AG04450 (cell line): ENCODE data around the gene TPD52L3. TPM values are rescaled to one million over a fixed set of nuclear protein-coding genes. Genes with fewer than 3 reads are reported as not detected.

Experiments
- CTCF ChIA-PET: fragments of 300-600, 350-600 bp; formaldehyde crosslinking; extraction: SDS; loops from one replicate; lab custom pipeline; 2022; ENCODE audit warnings: antibody characterized with exemption, inconsistent platforms; lab: Charles Lee
- POLR2A ChIA-PET: fragments of 350-600 bp; formaldehyde crosslinking; extraction: SDS; loops from one replicate; lab custom pipeline; 2021; ENCODE audit warnings: antibody characterized with exemption, inconsistent platforms; lab: Yijun Ruan, JAX
- DNase-seq: peaks from one replicate; pipeline ENCODE4 v3.0.0-alpha.2; 2011; ENCODE audit warnings: low read depth, low spot score
- H3K27ac ChIP-seq: one replicate; pipeline ENCODE4 v1.5.1; 2012; ENCODE audit warnings: low read depth, low read length, control low read depth
- H3K27me3 ChIP-seq: one replicate; pipeline ENCODE4 v1.6.0; 2012; ENCODE audit warnings: low read length; ENCODE audit not compliant: control insufficient read depth, insufficient read depth
- H3K4me3 ChIP-seq: 2 replicates; pipeline ENCODE4 v1.5.1; 2011; ENCODE audit warnings: mild to moderate bottlenecking, low read depth, low read length, control low read depth
- H3K9me3 ChIP-seq: 2 replicates; pipeline ENCODE4 v1.5.1; 2012; ENCODE audit warnings: low read length; ENCODE audit not compliant: control insufficient read depth, insufficient read depth
- polyA minus RNA-seq: library from RNA; depleted of rRNA, polyadenylated mRNA; stranded (reverse); fragments of >200 nt; gene quantifications from 2 replicates; pipeline ENCODE4 v1.2.3, GENCODE V29; 2011; rRNA and poly(A)+ RNA removed
- polyA plus RNA-seq: library from polyadenylated mRNA; depleted of rRNA; stranded (reverse); fragments of >200 nt; gene quantifications from 2 replicates; pipeline ENCODE4 v1.2.3, GENCODE V29; 2011; rRNA removed
- TF ChIP-seq, protein P1 (sequence below): IDR thresholded peaks from 2 replicates; pipeline ENCODE4 v1.5.1; 2011; ENCODE audit warnings: low read depth, low read length, control low read depth, inconsistent platforms

TPD52L3 gene
- not detected in 2 replicates for polyA plus RNA-seq
- not detected in 2 replicates for polyA minus RNA-seq

DNA sequence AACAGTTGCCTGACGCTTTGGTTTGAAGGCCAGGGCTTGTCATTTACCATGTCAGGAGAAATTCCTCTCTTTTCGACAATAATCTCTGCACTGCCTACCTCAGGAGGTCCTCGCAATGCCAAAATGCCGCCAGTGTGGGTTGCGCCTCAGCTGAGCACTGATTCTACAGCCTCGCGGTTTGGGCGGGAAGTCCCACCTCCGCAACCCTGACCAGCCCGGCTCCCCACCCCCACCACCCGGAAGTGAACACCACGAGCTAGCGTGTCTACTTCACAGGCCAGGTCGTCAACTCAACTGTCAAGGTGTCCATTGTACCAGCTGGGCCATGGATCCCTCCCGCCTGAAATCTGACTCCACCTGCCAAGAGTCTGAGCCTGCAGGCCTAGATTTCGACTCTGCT is at the start of gene TPD52L3:
Gene TPD52L3, plus strand, starts transcription at position 273 of the 400 bp plus-strand sequence. CDS start 221 bp downstream, outside the sequence.
- TF ChIP-seq, protein P1, sequence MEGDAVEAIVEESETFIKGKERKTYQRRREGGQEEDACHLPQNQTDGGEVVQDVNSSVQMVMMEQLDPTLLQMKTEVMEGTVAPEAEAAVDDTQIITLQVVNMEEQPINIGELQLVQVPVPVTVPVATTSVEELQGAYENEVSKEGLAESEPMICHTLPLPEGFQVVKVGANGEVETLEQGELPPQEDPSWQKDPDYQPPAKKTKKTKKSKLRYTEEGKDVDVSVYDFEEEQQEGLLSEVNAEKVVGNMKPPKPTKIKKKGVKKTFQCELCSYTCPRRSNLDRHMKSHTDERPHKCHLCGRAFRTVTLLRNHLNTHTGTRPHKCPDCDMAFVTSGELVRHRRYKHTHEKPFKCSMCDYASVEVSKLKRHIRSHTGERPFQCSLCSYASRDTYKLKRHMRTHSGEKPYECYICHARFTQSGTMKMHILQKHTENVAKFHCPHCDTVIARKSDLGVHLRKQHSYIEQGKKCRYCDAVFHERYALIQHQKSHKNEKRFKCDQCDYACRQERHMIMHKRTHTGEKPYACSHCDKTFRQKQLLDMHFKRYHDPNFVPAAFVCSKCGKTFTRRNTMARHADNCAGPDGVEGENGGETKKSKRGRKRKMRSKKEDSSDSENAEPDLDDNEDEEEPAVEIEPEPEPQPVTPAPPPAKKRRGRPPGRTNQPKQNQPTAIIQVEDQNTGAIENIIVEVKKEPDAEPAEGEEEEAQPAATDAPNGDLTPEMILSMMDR, result no peak
- no peak for DNase-seq
- CTCF ChIA-PET, result no interaction called here
- Histone ChIP-seq H3K27ac (no peak within 1 kb of the TSS), H3K9me3 (peaks cover 2% of the 10 kb centered on the region; the same call in 1 of the 2 replicates), H3K4me3 (no peak within 1 kb of the TSS), H3K27me3 (peaks cover 2% of the 10 kb centered on the region)
- POLR2A ChIA-PET, result no interaction called here

DNA sequence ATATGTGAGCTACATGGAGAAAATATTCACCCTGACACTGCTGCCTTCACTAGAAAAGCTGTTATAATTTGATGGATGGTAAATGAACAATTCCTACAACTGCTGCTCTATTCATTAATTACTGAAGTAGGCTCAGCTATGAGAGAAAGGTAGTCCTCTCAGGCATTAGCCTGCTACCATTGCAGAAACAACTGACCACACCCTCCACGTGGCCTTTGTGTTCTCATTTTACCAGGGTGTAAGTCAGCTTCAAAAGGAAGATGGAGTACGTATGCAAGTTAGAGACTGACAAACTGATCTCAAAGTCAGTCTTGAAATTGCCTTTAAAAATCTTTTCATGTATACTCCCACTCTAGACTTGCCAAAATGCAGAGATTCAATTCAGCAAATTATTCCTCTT is 26.3 kb upstream of the TPD52L3 start:
- POLR2A ChIA-PET, result no interaction called here

DNA sequence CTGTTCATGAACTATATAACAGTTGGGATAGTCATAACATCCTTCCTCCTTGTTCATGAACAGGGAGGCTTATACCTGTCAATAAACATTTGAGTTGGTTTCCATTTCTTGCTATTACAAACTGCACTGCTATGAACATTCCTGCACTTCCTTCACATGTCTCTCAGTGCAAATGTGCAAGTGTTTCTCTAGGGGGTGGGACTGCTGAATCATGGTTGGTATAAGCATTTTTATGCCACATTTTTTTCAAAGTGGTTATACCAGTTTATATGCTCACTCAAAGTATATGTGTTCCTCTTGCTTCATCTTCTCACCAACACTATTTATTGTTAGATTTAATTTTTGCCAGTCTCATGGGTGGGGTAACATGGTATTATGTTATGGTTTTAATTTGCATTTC is 25.8 kb upstream of the TPD52L3 start:
- ChIA-PET CTCF (interaction anchor here (0.9 kb wide), 1 partner anchor 248 kb away, joined by 4 read pairs; no protein-coding TSS in a partner anchor), POLR2A (no interaction called here)
- DNase-seq, result no peak
- H3K9me3 ChIP-seq, result no peaks in the 10 kb centered on the region
- H3K27me3 ChIP-seq, result no peaks in the 10 kb centered on the region
- no peak overlapping the region for H3K27ac ChIP-seq
- no peak overlapping the region for H3K4me3 ChIP-seq
- TF ChIP-seq, protein P1, result no peak

More for the DNA sequence above, 26.3 kb upstream of the TPD52L3 start:
- no peak for DNase-seq
- TF ChIP-seq, protein P1, result no peak
- no peak overlapping the region for H3K27ac ChIP-seq
- no peak overlapping the region for H3K4me3 ChIP-seq
- no peaks in the 10 kb centered on the region for H3K9me3 ChIP-seq
- no peaks in the 10 kb centered on the region for H3K27me3 ChIP-seq
- CTCF ChIA-PET, result interaction anchor here (0.6 to 0.9 kb wide), 2 partner anchors 248 to 313 kb away, joined by 3 to 4 read pairs; no protein-coding TSS in a partner anchor

DNA sequence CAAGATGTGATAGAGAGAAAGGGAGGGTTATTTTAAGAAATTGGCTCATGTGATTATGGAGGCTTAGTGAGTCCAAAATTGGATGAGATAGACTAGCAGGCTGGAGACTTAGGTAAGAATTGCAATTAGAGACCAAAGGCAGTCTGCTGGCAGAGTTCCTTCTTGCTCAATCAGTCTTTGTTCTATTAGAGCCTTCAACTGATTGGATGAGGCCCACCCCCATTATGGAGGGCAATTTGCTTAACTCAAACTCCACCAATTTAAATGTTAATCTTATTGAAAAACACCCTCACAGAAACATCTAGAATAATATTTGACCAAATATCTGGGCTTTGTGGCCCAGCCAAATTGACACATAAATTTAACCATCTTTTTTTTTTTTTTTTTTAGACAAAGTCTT is 23.9 kb upstream of the TPD52L3 start:
- TF ChIP-seq, protein P1, result no peak
- H3K27ac ChIP-seq, result no peak overlapping the region
- POLR2A ChIA-PET, result no interaction called here
- H3K4me3 ChIP-seq, result no peak overlapping the region
- H3K9me3 ChIP-seq, result no peaks in the 10 kb centered on the region
- CTCF ChIA-PET, result interaction anchor here (1.0 to 3.8 kb wide), 3 partner anchors 108 to 250 kb away, joined by 8 to 142 read pairs (median 67); no protein-coding TSS in a partner anchor
- H3K27me3 ChIP-seq, result no peaks in the 10 kb centered on the region
- no peak for DNase-seq

DNA sequence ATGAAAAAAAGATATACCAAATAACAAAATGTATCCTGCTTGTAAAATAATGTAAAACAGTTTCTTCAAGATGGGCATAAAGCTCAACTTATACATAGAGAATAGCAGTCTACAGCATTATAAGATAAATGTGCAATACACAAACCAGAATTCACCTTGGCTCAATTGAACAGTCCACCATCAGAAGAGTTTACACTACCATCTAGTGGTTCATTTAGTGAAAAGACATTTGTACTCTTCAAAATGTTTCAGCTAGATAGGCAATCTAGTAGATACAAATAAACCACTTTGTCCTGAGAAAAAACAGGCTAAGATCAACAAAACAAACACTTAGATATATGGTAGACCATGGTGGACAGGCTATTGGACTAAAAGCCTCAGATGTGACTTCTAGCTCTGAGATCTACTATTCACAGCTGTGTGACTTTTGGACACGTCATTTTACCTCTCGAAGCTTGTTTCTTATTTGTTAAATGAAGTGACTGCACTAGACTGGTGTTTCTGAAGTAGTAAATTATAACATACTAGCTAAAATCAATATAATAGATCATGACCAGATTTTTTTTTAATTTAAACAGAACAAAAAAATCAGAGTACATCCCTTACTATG is 22.1 kb upstream of the TPD52L3 start:
- POLR2A ChIA-PET, result interaction anchor here (0.6 kb wide), 1 partner anchor 13 kb away, joined by 4 read pairs; no protein-coding TSS in a partner anchor
- TF ChIP-seq, protein P1, result peak; percentile 61
- CTCF ChIA-PET, result interaction anchor here (0.5 to 3.8 kb wide), 48 partner anchors 11 to 507 kb away, joined by 3 to 142 read pairs (median 4); no protein-coding TSS in a partner anchor
- Histone ChIP-seq H3K4me3 (no peak overlapping the region), H3K27me3 (no peaks in the 10 kb centered on the region), H3K9me3 (no peaks in the 10 kb centered on the region), H3K27ac (no peak overlapping the region)
- peak; percentile 13 for DNase-seq
